MV-4-11 (cell line): ENCODE data around the gene BEST1.

Experiments
- DNase-seq: peaks from one replicate; lab custom pipeline; 2025; lab: John Stamatoyannopoulos, UW

BEST1 gene

GRCh38 chr11:61916737-61917333 lies 33.3 kb upstream of the BEST1 start:
- no peak for DNase-seq

GRCh38 chr11:61917334-61918109 lies 32.6 kb upstream of the BEST1 start, which contains the start of gene RAB3IL1:
TSS of gene RAB3IL1 (minus strand) at chr11:61917566. CDS start at chr11:61917367, 199 bp downstream.
- no peak for DNase-seq

- DNase-seq, result no peak
These were observed 31.8 kb upstream of the BEST1 start for GRCh38 chr11:61918251-61918937.

GRCh38 chr11:61918938-61919704 lies 31.0 kb upstream of the BEST1 start:
- no peak for DNase-seq

GRCh38 chr11:61919705-61920631 lies 30.2 kb upstream of the BEST1 start:
- DNase-seq, result no peak

- DNase-seq, result no peak
These were observed 28.7 kb upstream of the BEST1 start for GRCh38 chr11:61921446-61921845.

GRCh38 chr11:61922539-61922938 lies 27.6 kb upstream of the BEST1 start:
- peak; percentile 72 for DNase-seq

- DNase-seq, result no peak
These were observed 26.7 kb upstream of the BEST1 start for GRCh38 chr11:61923166-61924063.

- DNase-seq, result no peak
These were observed 26.1 kb upstream of the BEST1 start for GRCh38 chr11:61924064-61924455.

- no peak for DNase-seq
These were observed 24.4 kb upstream of the BEST1 start for GRCh38 chr11:61925736-61926135.

- DNase-seq, result no peak
These were observed 23.9 kb upstream of the BEST1 start for GRCh38 chr11:61926235-61926634.

GRCh38 chr11:61927501-61927900 lies 22.6 kb upstream of the BEST1 start:
- peak; percentile 16 for DNase-seq

GRCh38 chr11:61928606-61929005 lies 21.5 kb upstream of the BEST1 start:
- DNase-seq, result no peak

GRCh38 chr11:61930933-61931332 lies 19.2 kb upstream of the BEST1 start:
- no peak for DNase-seq

- DNase-seq, result no peak
These were observed 14.3 kb upstream of the BEST1 start for GRCh38 chr11:61935861-61936260.

GRCh38 chr11:61940466-61940865 lies 9.7 kb upstream of the BEST1 start:
- no peak for DNase-seq

- DNase-seq, result no peak
These were observed 5.0 kb upstream of the BEST1 start for GRCh38 chr11:61945191-61945590.

- no peak for DNase-seq
These were observed 3.3 kb upstream of the BEST1 start for GRCh38 chr11:61946894-61947293.

GRCh38 chr11:61947486-61948210 lies 2.5 kb upstream of the BEST1 start:
- peak; percentile 61 for DNase-seq
